Activated naive CD4-positive, alpha-beta T cell treated with Interleukin-2 at 50 U/mL for 16 hours (primary cell): ENCODE data around the gene PIM2.

ENCODE experiments used
- DNase-seq: peaks from one replicate; pipeline ENCODE4 v3.0.0-alpha.2; 2020

The PIM2 gene

DNA sequence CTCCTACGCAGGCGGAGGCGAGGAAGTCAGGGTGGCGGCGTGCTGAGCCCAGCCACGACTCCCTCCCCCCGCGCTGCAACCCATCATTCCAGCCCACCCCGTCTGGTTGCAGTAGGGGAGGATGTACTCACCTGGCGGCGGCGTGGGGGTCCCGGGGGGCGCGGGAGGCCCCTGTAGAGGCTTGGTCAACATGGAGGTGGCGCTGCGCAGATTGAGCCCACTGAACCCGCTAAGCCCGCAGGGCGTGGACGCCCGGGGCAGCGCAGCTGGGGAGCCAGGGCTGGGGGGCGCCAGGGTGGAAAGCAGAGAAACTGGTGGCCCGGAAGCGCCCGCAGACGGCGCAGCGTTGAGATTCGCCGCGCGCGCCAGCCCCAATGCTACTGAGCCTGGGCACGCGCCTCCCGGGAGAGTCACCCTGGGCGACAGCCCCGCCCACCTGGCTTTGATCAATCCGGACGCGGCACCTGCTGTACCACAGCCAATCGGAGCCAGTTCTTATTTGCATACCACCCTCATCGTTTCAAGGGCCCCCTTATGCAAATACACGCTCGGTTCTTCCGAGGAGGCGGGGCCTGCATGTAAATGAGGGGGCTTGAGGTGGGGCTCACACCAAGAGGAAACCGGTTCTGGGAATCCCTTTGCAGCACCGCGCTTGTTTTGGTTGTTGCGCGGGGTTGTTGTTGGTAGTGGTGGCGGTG is at the start of gene PIM2:
Gene PIM2, minus strand, starts transcription at position 382 of the 698 bp plus-strand sequence. Its CDS starts 190 bp downstream, at position 192.
- DNase-seq = peak; percentile 91

- no peak for DNase-seq
Observed at GRCh38 chrX:48968377-48968776, 49.6 kb upstream of the PIM2 start.

- no peak for DNase-seq
Observed at GRCh38 chrX:48966796-48967579, 48.2 kb upstream of the PIM2 start.

DNA sequence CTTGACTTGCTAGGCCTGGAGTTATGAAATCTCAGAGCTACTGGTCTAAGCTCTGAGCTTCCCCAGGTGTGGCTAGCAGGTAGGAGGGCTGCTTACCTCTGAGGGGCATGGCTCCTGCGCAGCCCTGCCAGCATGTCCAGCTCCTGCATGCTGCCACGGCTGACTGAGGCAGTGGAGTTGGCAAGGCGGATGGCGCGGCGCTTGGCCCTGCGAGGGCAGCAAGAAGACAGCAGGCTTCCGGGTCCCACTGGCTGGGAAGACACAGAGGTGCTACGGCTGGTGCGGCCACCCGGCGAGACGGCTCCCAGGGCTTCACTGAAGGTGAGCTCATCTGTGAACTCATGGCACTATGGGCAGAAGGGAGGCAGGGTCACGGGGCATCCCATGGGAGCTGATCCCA is 47.1 kb upstream of the PIM2 start:
- DNase-seq = no peak

DNA sequence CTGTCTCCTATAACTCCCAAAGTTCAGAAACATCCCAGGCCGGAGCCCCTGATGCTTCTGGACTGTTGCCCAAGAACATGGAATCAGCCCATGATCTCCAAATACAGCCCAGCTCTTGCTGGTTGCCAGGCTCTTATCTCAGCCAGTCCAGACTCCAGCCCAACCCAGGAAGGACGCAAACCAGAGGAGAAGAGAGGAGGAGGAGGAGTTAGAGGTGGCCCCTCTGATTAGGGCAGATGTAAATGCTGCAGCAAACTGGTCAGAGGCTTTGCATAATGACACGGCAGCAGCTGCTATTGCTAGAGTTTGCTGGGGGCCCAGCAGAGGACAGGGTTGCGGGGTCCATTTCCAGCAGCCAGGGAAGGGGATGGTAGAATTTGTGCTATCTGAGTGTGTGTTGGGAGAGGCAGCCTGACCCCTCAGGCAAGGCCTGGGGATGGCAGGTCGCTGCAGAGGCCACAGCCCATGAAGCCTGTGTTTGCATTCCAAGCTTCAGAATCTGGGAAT is 42.8 kb upstream of the PIM2 start:
- DNase-seq = no peak

DNA sequence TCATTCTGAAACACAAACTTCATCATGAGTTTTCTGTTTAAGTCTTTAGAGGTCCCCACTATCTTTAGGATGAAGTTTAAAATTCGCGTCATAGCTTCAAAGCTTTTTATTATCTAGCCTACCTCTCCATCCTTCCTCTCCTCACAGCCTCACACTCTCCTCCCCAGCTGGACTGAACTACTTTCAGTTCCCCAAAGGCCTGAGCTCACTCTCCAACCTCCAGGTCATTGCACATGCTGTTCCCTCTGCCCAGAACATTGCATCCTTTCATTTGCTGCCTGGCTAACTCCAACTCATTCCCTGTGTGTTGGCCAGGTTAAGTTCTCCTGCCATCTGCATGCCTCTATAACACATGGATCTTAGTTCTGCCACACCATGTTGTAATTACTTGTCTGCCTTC is 41.5 kb upstream of the PIM2 start:
- no peak for DNase-seq

GRCh38 chrX:48958635-48959094 is 39.8 kb upstream of the PIM2 start:
- peak; percentile 30 for DNase-seq

DNA sequence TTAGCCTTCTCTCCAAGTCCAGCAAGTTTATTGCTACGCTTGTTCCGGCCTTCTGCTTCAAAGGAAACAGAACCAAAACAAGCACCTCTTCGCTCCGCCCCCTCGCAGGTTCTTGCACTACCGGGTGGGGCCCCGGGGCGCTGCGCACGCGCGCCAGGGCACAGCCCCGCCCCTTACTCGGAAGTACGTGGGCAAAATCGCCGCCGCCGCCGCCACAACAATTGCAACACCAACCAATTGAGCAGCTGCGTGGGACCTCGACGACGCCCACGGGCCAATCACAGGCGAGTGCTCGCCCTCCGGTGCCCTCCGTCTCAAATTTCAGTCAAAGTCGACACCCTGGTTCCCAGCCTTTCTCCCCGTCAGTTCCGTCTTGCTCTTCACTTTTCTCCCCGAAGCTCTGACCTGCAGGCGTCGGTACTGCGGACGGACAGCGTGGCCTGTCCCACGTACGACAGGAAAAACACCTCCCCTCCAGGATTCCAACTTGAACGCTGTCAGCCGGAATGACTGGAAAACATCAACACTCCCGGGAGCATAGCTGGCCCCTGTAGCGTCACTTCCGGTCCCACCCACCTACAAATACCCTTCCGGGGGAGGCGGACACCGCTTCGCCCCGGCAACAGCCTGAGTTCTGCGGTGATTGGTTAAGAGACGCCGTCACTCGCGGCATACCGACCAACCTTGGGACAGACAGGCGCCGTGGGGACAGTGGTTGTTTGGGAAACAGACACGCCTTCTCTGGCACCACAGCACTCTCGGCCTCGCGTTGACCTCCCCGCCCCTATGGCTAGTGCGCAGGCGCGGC is 39.2 kb upstream of the PIM2 start:
- peak; percentile 91 for DNase-seq

DNA sequence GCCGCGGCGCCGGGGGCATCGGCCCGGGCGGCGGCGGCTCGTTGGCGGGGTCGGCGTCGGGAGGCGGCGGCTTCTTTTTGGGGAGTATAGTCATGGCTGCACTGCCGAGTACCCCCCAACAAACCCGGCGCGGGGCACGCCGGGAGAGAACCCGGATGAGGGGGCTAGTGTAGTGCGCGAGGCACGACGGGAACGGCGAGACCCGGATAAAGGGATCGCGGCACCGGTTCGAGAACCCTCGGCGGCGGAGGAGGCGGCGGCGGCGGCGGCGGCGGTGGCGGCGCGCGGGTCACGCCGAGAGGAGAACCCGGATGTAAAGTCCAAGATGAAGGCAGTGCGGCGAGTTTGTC is 38.6 kb upstream of the PIM2 start, which contains the start of gene OTUD5:
Gene OTUD5, minus strand, starts transcription at position 131 of the 350 bp plus-strand sequence. Its CDS starts 37 bp downstream, at position 94.
- peak; percentile 81 for DNase-seq

DNA sequence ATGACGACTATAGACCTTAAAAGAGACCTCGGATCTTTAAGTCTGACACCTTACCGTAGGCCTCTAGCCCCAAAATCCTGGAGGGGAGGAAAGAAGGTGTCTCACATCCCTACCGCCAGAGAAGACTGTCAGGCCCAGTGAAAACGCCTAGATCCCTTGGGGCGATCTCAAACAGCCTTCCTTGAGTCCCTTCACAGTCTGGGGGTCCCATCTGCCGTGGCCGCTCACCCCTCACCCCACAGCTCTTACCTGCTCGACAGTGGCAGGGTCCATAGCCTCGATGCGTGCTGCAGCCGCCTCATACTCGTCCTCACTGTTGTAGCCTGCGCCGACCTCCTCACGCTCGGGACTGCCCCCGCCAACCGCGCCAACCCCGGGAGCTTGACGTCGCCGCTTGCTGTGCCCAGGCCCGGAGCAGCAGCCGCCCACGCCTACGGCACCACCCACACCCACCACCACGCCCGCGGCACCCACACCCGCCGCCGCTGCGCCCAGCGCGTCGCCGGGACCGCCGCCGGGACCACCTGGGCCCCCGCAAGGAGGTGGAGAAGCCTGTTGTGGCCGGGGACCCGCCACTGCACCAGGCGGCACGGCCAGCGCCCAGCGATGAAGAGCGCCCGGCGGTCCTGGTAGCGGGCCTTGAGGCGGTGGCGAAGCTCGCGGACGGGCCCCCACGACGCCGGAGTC is 38.0 kb upstream of the PIM2 start:
- DNase-seq = peak; percentile 69

DNA sequence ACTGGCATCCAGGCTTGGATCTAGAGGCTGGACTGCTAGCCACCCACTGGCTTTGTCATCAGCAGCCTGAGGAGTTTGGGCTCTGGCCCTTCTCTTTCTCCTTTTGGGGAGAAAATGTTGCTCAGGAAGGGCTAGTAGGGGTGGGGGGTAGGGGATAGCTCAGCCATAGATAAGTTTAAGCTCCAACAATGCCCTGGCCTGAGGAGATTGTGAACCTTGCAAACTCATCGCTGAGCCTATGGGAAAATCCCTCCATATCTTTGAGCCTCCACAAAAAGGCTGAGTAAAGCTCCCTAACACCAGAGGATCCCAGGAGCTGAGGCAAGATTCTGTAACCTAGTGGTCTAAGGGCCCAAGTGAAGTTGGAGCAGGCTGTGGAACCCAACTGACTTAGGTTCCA is 29.8 kb upstream of the PIM2 start:
- no peak for DNase-seq

- peak; percentile 55 for DNase-seq
Observed at GRCh38 chrX:48945517-48946348, 26.9 kb upstream of the PIM2 start.

GRCh38 chrX:48942895-48943294 is 24.1 kb upstream of the PIM2 start:
- peak; percentile 11 for DNase-seq

DNA sequence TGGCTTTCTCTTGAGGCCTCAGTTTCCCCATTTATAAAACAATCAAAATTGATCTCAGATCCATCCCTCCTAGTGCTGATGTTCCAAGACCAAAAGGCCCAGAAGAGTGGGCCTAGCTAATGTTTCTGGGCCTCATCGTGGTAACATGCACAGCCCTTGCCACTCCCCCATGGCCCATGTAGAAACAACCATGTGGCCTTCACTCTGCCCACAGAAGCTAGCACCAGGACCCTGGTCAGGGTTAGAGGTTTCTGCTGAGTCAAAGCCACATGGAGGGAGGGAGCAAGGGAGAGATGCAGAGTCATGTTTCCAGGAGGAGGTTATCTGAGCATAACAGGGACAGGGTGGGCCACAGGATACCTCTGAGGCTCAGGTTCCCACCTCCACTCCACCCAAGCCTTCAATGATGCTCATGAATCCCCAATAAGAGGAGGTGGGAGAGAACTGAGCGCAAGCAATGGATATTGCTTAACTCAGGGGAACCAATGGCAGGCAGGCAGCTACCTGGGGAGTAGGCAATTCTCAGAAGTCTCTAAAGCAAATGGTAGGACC is 21.7 kb upstream of the PIM2 start:
- DNase-seq = no peak

DNA sequence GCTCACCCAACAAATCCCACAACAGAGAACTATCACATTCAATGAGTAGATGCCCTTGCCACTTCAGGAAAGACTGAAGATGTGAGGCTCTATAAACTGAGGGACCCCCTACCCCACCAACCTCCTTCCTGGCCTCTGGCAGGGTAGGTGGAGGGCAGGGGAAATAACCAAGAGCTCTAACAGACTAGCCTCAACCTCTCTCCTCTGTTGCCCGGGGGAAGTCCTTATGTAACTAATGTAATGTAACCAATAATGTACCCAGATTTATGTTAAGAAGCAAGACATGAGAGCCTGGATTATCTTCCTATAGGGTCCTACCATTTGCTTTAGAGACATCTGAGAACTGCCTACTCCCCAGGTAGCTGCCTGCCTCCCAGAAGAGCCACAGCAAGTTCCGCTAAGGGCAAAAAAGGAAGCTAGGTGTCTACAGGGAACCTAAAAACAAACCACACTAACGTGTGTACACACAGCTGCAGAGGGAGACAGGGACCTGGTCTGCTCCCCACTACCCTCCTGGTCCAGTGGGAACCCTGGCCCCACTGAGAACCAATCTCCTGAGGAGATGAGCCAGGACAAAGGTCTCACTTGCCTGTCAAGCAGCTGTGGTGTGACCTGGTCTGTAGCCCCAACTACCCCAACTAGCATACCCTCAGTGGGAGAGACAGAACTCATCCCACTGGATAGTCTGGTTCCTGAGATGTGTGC is 20.9 kb upstream of the PIM2 start:
- DNase-seq = peak; percentile 15

DNA sequence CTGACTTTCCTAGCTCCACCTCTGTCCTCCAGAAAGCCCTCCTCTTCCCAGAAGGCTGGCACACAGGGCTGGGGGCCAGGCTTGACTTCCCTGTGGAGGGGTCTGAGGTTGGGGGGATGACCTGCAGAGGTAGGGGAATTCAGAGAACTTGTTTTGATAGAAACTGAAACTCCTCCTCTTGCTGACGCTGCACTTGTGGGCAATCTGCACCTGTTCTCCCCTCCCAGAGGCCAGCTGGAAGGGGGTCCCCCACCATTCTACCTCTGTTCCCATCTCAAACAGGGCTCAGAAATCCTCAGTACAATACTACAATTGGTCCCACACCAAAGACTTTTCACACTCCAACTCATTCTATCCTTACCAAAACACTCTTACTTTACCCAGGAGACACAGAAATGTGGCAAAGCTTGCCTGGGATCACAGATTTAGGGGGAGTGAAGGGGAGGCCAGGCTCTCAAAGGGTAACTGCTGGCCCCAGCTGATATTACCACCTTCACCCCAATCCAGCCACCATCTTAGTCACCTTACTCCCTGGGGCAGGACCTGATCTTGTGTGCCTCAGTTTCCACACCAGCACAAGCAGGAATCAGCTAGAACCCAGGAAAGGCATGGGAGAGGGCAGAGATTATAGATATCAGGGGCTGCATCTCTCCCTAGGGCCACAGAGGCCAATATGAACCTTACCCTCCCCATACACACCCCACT is 20.0 kb upstream of the PIM2 start:
- peak; percentile 79 for DNase-seq

GRCh38 chrX:48937054-48937907 is 18.5 kb upstream of the PIM2 start:
- DNase-seq = peak; percentile 90

DNA sequence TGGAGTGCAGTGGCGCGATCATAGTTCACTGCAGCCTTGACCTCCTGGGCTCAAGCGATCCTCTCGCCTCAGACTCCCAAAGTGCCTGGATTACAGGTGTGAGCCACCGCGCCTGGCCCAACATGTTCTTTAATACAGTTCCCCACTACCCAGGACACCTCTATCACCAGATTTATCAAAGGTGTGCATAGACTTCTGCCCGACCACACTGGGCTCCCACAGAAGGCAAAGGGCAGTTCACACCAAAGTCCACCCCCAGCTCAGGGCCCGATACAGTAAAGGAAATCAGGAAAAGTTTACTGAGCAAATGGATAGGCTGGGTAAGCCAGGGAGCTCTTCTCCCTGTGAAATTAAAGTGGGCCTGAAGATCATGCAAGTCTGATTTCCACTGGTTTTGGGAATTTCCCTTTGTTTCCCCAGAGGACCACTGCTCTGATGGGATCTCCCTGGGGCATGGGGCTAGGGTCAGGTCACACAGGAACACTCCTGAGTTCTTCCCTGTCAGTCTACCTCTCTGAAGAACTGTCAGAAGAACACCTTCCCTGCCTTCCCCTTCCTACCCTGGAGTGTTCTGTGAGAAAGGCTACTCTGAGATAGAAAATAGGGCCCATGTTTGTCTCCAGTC is 17.7 kb upstream of the PIM2 start:
- DNase-seq = no peak

DNA sequence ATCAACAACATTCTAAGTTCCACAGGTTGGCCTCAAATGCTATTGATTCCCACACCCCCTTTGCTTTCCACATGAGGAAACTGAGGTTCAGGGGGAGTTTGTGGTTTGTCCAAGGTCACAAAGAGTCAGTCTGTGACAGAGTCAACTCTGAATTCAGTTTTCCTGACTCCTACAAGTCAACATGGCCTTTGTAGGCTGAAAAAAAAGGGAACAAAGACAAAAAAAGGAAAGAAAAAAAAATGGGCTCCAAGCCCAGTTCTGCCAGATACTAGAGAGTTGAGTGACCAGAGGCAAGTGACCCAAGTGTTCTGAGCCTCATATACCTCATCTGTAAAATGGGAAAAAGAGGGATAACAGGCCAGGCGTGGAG is 16.5 kb upstream of the PIM2 start:
- no peak for DNase-seq
